CD8-positive, alpha-beta memory T cell (primary cell): ENCODE results near the gene KCNQ4. TPM values are rescaled to one million over a fixed set of nuclear protein-coding genes. Genes with fewer than 3 reads are reported as not detected.

Experiments
- CTCF ChIA-PET: fragments of 350-600 bp; sonication (Branson Sonifier 250); formaldehyde crosslinking; loops from one replicate; lab custom pipeline; 2021; ENCODE audit warnings: antibody characterized with exemption; lab: Charles Lee
- POLR2A ChIA-PET: fragments of 350-600 bp; sonication (Branson Sonifier 250); formaldehyde crosslinking; loops from one replicate; lab custom pipeline; 2021; ENCODE audit warnings: antibody characterized with exemption; lab: Charles Lee
- DNase-seq, 5 donors: peaks; one replicate each; pipeline versions ENCODE4 v3.0.0 to v3.0.0-alpha.2; 2020 to 2022; ENCODE audit warnings: mixed read lengths in 1 of 5
- H3K27ac ChIP-seq: one replicate; pipeline ENCODE4 v1.7.0; 2013; ENCODE audit warnings: low read depth, mild to moderate bottlenecking, low read length, moderate library complexity
- H3K27me3 ChIP-seq: 2 replicates; pipeline ENCODE4 v1.7.0; 2013; ENCODE audit warnings: low read length, mild to moderate bottlenecking; ENCODE audit not compliant: insufficient read depth, poor library complexity, severe bottlenecking
- H3K36me3 ChIP-seq: 2 replicates; pipeline ENCODE4 v1.7.0; 2013; ENCODE audit warnings: mild to moderate bottlenecking, low read length, moderate library complexity; ENCODE audit not compliant: insufficient read depth
- H3K4me1 ChIP-seq: 2 replicates; pipeline ENCODE4 v1.7.0; 2013; ENCODE audit warnings: mild to moderate bottlenecking, low read length, moderate library complexity; ENCODE audit not compliant: insufficient read depth
- H3K4me3 ChIP-seq: 2 replicates; pipeline ENCODE4 v1.7.0; 2013; ENCODE audit warnings: mild to moderate bottlenecking, low read length
- H3K9me3 ChIP-seq: 2 replicates; pipeline ENCODE4 v1.7.0; 2013; ENCODE audit warnings: mild to moderate bottlenecking, low read length
- H3K27ac Mint-ChIP-seq, 8 donors: one replicate each; pipeline ENCODE4 v1.8.0; 2020 to 2021; ENCODE audit warnings: mixed read lengths in 8 of 8, mild to moderate bottlenecking in 6 of 8, inconsistent platforms in 3 of 8, moderate library complexity in 3 of 8
- H3K27me3 Mint-ChIP-seq, 2 donors: one replicate each; pipeline ENCODE4 v1.8.0; 2020 to 2021; ENCODE audit warnings: mixed read lengths in 2 of 2, mild to moderate bottlenecking in 1 of 2, moderate library complexity in 1 of 2
- H3K36me3 Mint-ChIP-seq, 3 donors: one replicate each; pipeline ENCODE4 v1.8.0; 2020 to 2021; ENCODE audit warnings: mixed read lengths in 3 of 3, inconsistent platforms in 1 of 3, mild to moderate bottlenecking in 1 of 3
- H3K4me1 Mint-ChIP-seq, 3 donors: one replicate each; pipeline ENCODE4 v1.8.0; 2020 to 2021; ENCODE audit warnings: mixed read lengths in 3 of 3, inconsistent platforms in 1 of 3, mild to moderate bottlenecking in 1 of 3
- H3K4me3 Mint-ChIP-seq, 7 donors: one replicate each; pipeline ENCODE4 v1.8.0; 2020 to 2021; ENCODE audit warnings: mixed read lengths in 7 of 7, mild to moderate bottlenecking in 6 of 7, moderate library complexity in 4 of 7, inconsistent platforms in 2 of 7
- H3K9me3 Mint-ChIP-seq, 5 donors: one replicate each; pipeline ENCODE4 v1.8.0; 2020 to 2022; ENCODE audit warnings: mixed read lengths in 5 of 5, mild to moderate bottlenecking in 3 of 5, moderate library complexity in 2 of 5, inconsistent platforms in 1 of 5
- polyA plus RNA-seq: library from polyadenylated mRNA; unstranded; fragments of 300-500 nt; fragmentation: Illumina TruSeq; gene quantifications from one replicate; pipeline ENCODE4 v1.2.3, GENCODE V29; 2021
- total RNA-seq, 2 experiments: library from RNA; stranded (reverse); gene quantifications; one replicate each; pipeline ENCODE4 v1.2.3, GENCODE V29; 2021

Gene KCNQ4
- total and polyA plus RNA-seq, 3 experiments from 2014 or later, result 0.09 to 0.16 TPM; not detected in 1

DNA sequence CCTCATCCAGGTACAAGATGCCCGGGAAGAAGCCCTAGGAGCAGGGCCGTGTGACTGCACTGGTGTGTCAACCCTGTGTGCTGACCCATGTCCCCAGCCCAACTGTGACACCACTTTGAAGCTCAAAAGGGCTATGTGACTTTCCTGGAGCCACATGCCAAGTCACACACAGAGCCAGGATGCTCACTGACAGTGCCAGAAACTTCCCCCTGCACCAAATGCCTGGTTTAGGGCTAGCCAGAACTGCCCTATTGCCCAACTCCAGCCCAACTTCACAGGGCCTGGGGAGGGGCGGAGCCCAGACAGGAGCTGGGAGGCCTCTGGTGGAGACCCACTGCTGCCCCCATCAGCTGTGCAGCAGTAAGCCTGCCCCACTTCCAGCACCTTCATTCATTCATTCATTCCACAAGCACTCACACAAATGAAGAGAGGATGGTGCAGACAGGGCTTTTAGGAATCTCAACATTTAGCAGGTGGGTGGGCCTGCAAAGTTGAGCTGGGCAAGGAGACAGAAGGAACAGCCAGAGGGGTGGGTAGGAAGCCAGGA, 36.7 kb downstream of the KCNQ4 start:
- ChIA-PET CTCF (interaction anchor here (0.7 kb wide), 1 partner anchor 46 kb away, joined by 3 read pairs; no protein-coding TSS in a partner anchor), POLR2A (no interaction called here)
- no peaks in the 10 kb centered on the region for H3K36me3 ChIP-seq
- DNase-seq, result no peak
- peaks cover 8% of the 10 kb centered on the region for H3K4me1 ChIP-seq
- no peaks in the 10 kb centered on the region for H3K27me3 ChIP-seq
- Mint-ChIP-seq H3K27ac (no peak overlapping the region), H3K36me3 (no peaks in the 10 kb centered on the region), H3K9me3 (no peaks in the 10 kb centered on the region), H3K4me3 (no peak overlapping the region), H3K27me3 (no peaks in the 10 kb centered on the region), H3K4me1 (peaks cover 9 to 28% (median 10%) of the 10 kb centered on the region in 3 donors)
- peak overlapping the region; percentile 54 for H3K27ac ChIP-seq
- no peak overlapping the region for H3K4me3 ChIP-seq
- H3K9me3 ChIP-seq, result no peaks in the 10 kb centered on the region

DNA sequence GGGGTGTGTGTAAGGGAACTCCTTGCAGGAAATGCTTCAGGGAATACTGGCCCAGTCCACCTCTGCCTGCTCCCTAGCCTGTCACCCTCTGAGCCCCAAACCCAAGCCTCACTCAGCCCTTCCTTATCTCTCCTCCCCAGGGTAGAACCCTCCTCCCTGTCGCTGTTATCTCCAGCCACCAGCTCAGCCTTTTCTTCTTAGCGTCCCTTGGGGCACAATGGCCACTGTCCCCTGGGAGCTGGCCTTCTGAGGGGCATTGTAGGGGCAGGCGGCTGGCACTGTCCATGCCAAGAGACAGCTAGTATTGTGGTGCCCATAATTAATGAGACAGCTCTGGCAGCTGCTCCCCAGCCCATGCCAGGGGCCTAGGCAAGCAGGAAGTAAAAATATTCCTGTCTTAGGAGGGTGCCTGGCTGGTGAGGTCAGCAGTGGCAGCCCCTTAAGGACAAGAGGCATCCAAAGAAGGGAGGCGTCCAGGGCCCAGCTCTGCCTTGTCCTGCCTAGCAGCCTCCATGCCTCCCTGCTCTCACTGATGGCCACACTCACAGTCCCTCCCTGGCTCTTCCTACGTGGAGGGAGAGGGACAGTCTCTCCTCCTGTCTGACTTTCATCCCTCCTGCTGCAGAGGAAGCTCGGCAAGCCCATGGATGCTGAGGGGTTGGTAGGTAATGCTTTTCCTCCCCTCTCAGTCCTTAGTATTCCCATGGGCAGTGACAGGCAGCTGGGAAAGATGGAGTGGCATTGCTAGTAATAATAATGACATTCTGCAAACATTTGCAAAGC, 37.5 kb downstream of the KCNQ4 start:
- Mint-ChIP-seq H3K36me3 (no peaks in the 10 kb centered on the region), H3K4me3 (no peak overlapping the region), H3K9me3 (no peaks in the 10 kb centered on the region), H3K27me3 (no peaks in the 10 kb centered on the region), H3K27ac (peak overlapping the region in 1 of 8 donors; percentile 86), H3K4me1 (peaks cover 12 to 35% (median 15%) of the 10 kb centered on the region in 3 donors)
- CTCF ChIA-PET, result interaction anchor here (1.1 kb wide), 1 partner anchor 49 kb away, joined by 3 read pairs; no protein-coding TSS in a partner anchor
- H3K4me1 ChIP-seq, result peaks cover 15% of the 10 kb centered on the region
- POLR2A ChIA-PET, result no interaction called here
- DNase-seq, result no peak
- H3K27ac ChIP-seq, result peak overlapping the region; percentile 59
- no peaks in the 10 kb centered on the region for H3K36me3 ChIP-seq
- H3K4me3 ChIP-seq, result no peak overlapping the region
- H3K27me3 ChIP-seq, result no peaks in the 10 kb centered on the region
- no peaks in the 10 kb centered on the region for H3K9me3 ChIP-seq

DNA sequence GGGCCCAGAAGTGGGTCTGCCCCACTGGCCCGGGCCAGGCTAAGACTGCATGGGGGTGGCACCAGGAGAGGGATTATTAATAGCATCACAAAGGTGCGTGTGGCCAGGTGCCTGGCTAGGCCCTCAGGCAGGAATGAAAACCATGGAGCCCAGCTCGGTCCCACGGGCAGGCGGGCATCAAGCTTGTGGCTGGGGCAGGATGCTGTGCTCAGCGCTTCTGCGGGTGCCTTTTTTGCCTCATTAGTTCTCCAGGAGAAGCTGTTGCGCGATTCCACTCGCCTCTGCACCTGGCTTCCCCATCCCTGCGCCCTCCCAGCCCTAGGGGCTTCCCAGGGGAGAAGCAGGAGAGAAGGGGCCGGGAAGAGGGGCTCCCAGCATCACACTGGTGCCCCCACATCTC, 39.3 kb downstream of the KCNQ4 start:
- no peak overlapping the region for H3K4me3 Mint-ChIP-seq
- H3K27ac Mint-ChIP-seq, result no peak overlapping the region
- Histone ChIP-seq H3K27me3 (no peaks in the 10 kb centered on the region), H3K4me1 (peaks cover 12% of the 10 kb centered on the region), H3K4me3 (no peak overlapping the region), H3K27ac (no peak overlapping the region), H3K9me3 (no peaks in the 10 kb centered on the region), H3K36me3 (no peaks in the 10 kb centered on the region)
- CTCF ChIA-PET, result no interaction called here
- no peaks in the 10 kb centered on the region for H3K36me3 Mint-ChIP-seq
- H3K27me3 Mint-ChIP-seq, result no peaks in the 10 kb centered on the region
- no peaks in the 10 kb centered on the region for H3K9me3 Mint-ChIP-seq
- POLR2A ChIA-PET, result no interaction called here
- DNase-seq, result no peak
- peaks cover 13 to 42% (median 15%) of the 10 kb centered on the region in 3 donors for H3K4me1 Mint-ChIP-seq

DNA sequence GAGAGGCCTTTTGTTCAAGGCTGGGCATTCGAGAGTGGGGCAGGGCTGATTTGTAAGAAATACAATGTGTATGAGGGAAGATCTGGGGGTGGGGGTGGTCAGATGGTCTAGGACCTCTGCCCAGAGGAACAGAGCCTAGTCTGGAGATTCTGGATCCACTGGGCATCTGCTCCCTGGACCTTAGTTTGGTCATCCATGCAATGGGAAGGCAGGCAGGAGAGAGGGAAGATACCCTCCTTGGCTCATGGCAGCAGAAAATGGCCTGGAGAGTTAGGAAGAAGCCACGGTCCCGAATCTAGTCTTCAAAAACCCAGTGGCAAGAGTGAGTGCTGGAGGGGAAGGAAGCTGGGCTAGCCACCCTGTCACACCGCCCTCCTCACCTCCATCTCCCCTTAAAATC, 39.8 kb downstream of the KCNQ4 start:
- no peaks in the 10 kb centered on the region for H3K36me3 ChIP-seq
- DNase-seq, result no peak
- H3K9me3 Mint-ChIP-seq, result no peaks in the 10 kb centered on the region
- no peak overlapping the region for H3K4me3 ChIP-seq
- no peak overlapping the region for H3K27ac ChIP-seq
- ChIA-PET POLR2A (no interaction called here), CTCF (no interaction called here)
- peaks cover 13 to 39% (median 13%) of the 10 kb centered on the region in 3 donors for H3K4me1 Mint-ChIP-seq
- H3K36me3 Mint-ChIP-seq, result no peaks in the 10 kb centered on the region
- no peaks in the 10 kb centered on the region for H3K27me3 ChIP-seq
- H3K27ac Mint-ChIP-seq, result no peak overlapping the region
- no peak overlapping the region for H3K4me3 Mint-ChIP-seq
- no peaks in the 10 kb centered on the region for H3K27me3 Mint-ChIP-seq
- H3K4me1 ChIP-seq, result peaks cover 11% of the 10 kb centered on the region
- no peaks in the 10 kb centered on the region for H3K9me3 ChIP-seq

DNA sequence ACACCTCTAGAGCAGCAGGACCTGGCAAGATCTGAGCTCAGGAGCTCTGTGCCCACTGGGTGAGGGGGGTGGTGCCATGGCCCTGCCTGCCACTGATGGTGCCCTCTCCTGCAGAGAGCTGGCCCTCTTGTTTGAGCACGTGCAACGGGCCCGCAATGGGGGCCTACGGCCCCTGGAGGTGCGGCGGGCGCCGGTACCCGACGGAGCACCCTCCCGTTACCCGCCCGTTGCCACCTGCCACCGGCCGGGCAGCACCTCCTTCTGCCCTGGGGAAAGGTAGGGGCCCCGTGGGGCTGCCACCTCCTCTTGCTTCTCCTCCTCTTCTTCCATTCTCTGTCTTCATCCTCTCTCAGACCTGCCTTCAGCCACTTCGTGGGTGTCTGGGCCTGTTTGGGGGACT, 40.4 kb downstream of the KCNQ4 start:
- Histone ChIP-seq H3K9me3 (no peaks in the 10 kb centered on the region), H3K36me3 (no peaks in the 10 kb centered on the region), H3K4me3 (no peak overlapping the region), H3K4me1 (peaks cover 11% of the 10 kb centered on the region), H3K27ac (no peak overlapping the region), H3K27me3 (no peaks in the 10 kb centered on the region)
- H3K4me1 Mint-ChIP-seq, result peaks cover 13 to 34% (median 13%) of the 10 kb centered on the region in 3 donors
- ChIA-PET POLR2A (no interaction called here), CTCF (no interaction called here)
- DNase-seq, result no peak
- H3K4me3 Mint-ChIP-seq, result no peak overlapping the region
- no peaks in the 10 kb centered on the region for H3K27me3 Mint-ChIP-seq
- no peaks in the 10 kb centered on the region for H3K9me3 Mint-ChIP-seq
- H3K36me3 Mint-ChIP-seq, result no peaks in the 10 kb centered on the region
- peak overlapping the region in 1 of 8 donors; percentile 50 for H3K27ac Mint-ChIP-seq

DNA sequence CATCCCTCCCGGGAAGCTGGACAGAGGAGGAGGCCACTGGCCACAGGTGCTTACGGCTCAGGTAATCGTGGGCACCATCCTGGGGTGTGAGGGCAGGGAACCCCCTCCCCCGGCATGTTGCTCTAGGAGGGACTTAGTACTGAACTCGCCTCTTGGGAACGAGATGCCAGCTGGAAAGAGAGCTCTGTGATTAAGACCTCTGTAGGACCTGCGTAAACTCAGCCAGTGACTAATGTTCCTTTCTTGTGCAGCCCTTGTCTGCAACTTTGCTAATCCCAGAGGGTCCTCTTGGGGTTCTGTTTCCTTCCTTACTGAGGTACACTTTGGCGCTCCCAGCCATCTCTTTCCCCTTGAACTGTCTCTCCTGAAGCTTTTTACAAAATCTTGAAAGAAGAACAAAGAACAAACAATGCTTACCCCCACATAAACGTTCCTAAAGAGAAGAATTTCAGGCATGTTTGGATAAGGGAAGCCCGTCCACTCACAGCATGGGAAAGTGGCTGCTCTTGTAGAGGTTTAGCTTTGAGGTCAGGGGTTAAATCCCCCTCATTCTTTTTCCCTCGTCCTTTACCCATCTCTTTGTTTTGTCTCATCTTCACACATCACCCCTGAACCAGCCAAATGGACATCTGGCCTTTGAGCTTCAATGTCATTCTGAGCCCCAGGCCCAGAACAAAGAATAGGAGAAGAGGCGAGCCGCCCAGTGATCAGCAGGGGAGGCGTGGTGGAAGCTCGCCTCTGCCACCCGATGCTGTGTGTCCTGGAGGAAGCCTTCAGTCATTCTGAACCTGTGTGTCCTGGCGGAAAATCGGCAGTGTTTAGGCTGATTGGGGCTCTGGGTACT, 41.2 kb downstream of the KCNQ4 start:
- Histone ChIP-seq H3K36me3 (no peaks in the 10 kb centered on the region), H3K27me3 (no peaks in the 10 kb centered on the region), H3K4me3 (no peak overlapping the region), H3K9me3 (no peaks in the 10 kb centered on the region), H3K4me1 (peaks cover 11% of the 10 kb centered on the region), H3K27ac (no peak overlapping the region)
- no peak for DNase-seq
- Mint-ChIP-seq H3K9me3 (no peaks in the 10 kb centered on the region), H3K4me1 (peaks cover 12 to 28% (median 13%) of the 10 kb centered on the region in 3 donors), H3K36me3 (no peaks in the 10 kb centered on the region), H3K27me3 (no peaks in the 10 kb centered on the region), H3K27ac (peak overlapping the region in 3 of 8 donors; percentile 3 to 51 (median 12)), H3K4me3 (no peak overlapping the region)
- CTCF ChIA-PET, result no interaction called here
- POLR2A ChIA-PET, result no interaction called here

DNA sequence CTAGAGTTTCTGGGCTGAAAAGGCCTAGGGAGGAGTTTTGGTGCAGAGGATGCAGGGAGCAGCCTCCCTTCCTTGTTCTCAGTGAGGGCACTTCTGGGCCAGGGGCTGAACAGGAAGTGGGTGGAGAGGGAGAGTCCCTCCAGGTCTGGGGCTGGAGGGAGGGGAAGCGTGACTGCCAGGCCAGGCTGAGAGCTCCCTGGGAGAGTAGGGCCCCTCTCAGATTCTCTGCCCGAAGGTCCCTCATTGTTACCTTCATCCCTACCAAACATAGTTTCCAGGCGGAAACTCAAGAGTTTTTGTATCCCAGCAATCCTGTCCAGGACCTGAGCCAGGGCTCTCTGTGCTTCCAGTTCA, 41.8 kb downstream of the KCNQ4 start:
- peaks cover 11% of the 10 kb centered on the region for H3K4me1 ChIP-seq

DNA sequence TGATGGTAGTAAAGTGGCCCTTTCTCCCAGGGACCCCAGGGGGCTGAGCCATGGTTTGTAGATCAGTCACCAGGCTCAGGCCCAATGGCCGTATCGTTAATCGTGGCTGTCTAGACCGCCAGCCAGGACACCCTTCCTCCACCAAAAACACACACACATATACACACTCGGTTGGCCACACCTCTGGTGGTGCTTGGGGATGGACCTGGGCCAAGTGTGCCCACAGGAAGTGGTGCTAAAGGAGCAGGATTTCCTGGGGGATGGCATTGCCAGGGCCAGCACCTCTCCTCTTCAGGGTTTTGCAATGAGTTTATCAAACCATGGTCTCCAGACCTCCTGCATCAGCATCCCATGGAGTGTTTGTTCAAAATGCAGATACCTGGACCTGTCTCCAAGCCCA, 42.4 kb downstream of the KCNQ4 start:
- no peaks in the 10 kb centered on the region for H3K9me3 ChIP-seq
- no peaks in the 10 kb centered on the region for H3K27me3 ChIP-seq
- DNase-seq, result no peak
- peaks cover 11% of the 10 kb centered on the region for H3K4me1 ChIP-seq
- H3K27me3 Mint-ChIP-seq, result no peaks in the 10 kb centered on the region
- no peaks in the 10 kb centered on the region for H3K36me3 ChIP-seq
- H3K36me3 Mint-ChIP-seq, result no peaks in the 10 kb centered on the region
- H3K4me3 Mint-ChIP-seq, result no peak overlapping the region
- H3K4me1 Mint-ChIP-seq, result peaks cover 12 to 28% (median 13%) of the 10 kb centered on the region in 3 donors
- no peak overlapping the region for H3K4me3 ChIP-seq
- ChIA-PET CTCF (no interaction called here), POLR2A (no interaction called here)
- H3K9me3 Mint-ChIP-seq, result no peaks in the 10 kb centered on the region
- no peak overlapping the region for H3K27ac ChIP-seq
- H3K27ac Mint-ChIP-seq, result peak overlapping the region in 2 of 8 donors; percentile 61 to 68

More for the DNA sequence above, 41.8 kb downstream of the KCNQ4 start:
- H3K4me1 Mint-ChIP-seq, result peaks cover 12 to 28% (median 13%) of the 10 kb centered on the region in 3 donors
- no peaks in the 10 kb centered on the region for H3K27me3 Mint-ChIP-seq
- ChIA-PET POLR2A (no interaction called here), CTCF (no interaction called here)
- peak in 1 of 5 donors; percentile 27 for DNase-seq
- Histone ChIP-seq H3K36me3 (no peaks in the 10 kb centered on the region), H3K27ac (no peak overlapping the region), H3K9me3 (no peaks in the 10 kb centered on the region), H3K27me3 (no peaks in the 10 kb centered on the region), H3K4me3 (no peak overlapping the region)
- peak overlapping the region in 2 of 8 donors; percentile 51 to 93 for H3K27ac Mint-ChIP-seq
- no peaks in the 10 kb centered on the region for H3K9me3 Mint-ChIP-seq
- no peak overlapping the region for H3K4me3 Mint-ChIP-seq
- no peaks in the 10 kb centered on the region for H3K36me3 Mint-ChIP-seq
